Liver (tissue), 3 donors: Measurements from ENCODE around the gene TCAIM.

Experiments
- ATF3 ChIP-seq: IDR thresholded peaks from 2 replicates; pipeline ENCODE4 v1.6.1; 2016; ENCODE audit warnings: antibody characterized with exemption
- CTCF ChIP-seq: fragments of 150-350 bp; IDR thresholded peaks from 2 replicates; pipeline ENCODE4 v1.5.1; 2017; ENCODE audit warnings: improper control_type of control experiment, low read depth, low read length; ENCODE audit not compliant: missing input control
- JUND ChIP-seq, 2 donors: IDR thresholded peaks; 2 replicates each; pipeline ENCODE4 v1.6.1; 2016; ENCODE audit warnings: antibody characterized with exemption in 2 of 2
- TAF1 ChIP-seq: conservative IDR thresholded peaks from 2 replicates; pipeline ENCODE4 v1.6.1; 2016; ENCODE audit warnings: antibody characterized with exemption, mild to moderate bottlenecking
- YY1 ChIP-seq: IDR thresholded peaks from 2 replicates; pipeline ENCODE4 v1.6.1; 2016; ENCODE audit warnings: antibody characterized with exemption, mild to moderate bottlenecking
- donor health status: healthy.
- donor health status: healthy.

GRCh38 chr3:44301746-44302145 is 36.8 kb upstream of the TCAIM start:
- TF ChIP-seq CTCF (no peak), YY1 (no peak), TAF1 (no peak), JUND (IDR thresholded peaks at IDR 0.05) (no peak), ATF3 (no peak)
